Measurements from ENCODE around the gene GPR141.

- TF ChIP-seq CTCF (IDR thresholded peaks at IDR 0.05; ENCODE audit: low read length) = no peak
- TF ChIP-seq EZH2 (IDR thresholded peaks at IDR 0.05; ENCODE audit: borderline replicate concordance, low read length) = no peak
Observed at GRCh38 chr7:37698276-37698675, 14.7 kb downstream of the GPR141 start.

All from OCI-LY1 (cell line).